IPS-15b (cell line): ENCODE results near the gene OTUD1.
"Not testable (repeated sequence)": the region's sequence is repeated elsewhere in the genome, so short reads cannot be mapped to it uniquely, and the experiment has no call there.

Experiments used
- H3K27me3 ChIP-seq: one replicate; pipeline ENCODE4 v1.6.1; 2013; ENCODE audit warnings: low read length; ENCODE audit not compliant: control insufficient read depth, insufficient read depth
- H3K36me3 ChIP-seq: one replicate; pipeline ENCODE4 v1.6.1; 2013; ENCODE audit warnings: low read length; ENCODE audit not compliant: control insufficient read depth, insufficient read depth
- H3K4me1 ChIP-seq: one replicate; pipeline ENCODE4 v1.6.1; 2013; ENCODE audit warnings: mild to moderate bottlenecking, low read length; ENCODE audit not compliant: control insufficient read depth, insufficient read depth
- H3K4me3 ChIP-seq: one replicate; pipeline ENCODE4 v1.5.1; 2013; ENCODE audit warnings: low read depth, low read length
- H3K9ac ChIP-seq: one replicate; pipeline ENCODE4 v1.6.1; 2013; ENCODE audit warnings: low read depth, mild to moderate bottlenecking, low read length
- H3K9me3 ChIP-seq: one replicate; pipeline ENCODE4 v1.6.1; 2013; ENCODE audit warnings: mild to moderate bottlenecking, low read length; ENCODE audit not compliant: control insufficient read depth, insufficient read depth

OTUD1 gene

GRCh38 chr10:23438547-23439451 lies at the start of gene OTUD1:
Gene OTUD1 (plus strand): TSS chr10:23439075. CDS start chr10:23439458, 383 bp downstream.
- H3K9me3 ChIP-seq, result no peaks in the 10 kb centered on the region
- no peaks in the 10 kb centered on the region for H3K36me3 ChIP-seq
- H3K27me3 ChIP-seq, result peaks cover 14% of the 10 kb centered on the region
- peak within 1 kb of the TSS; percentile 54 for H3K9ac ChIP-seq
- H3K4me3 ChIP-seq, result peak within 1 kb of the TSS; percentile 84
- no peaks in the 10 kb centered on the region for H3K4me1 ChIP-seq

- H3K27me3 ChIP-seq, H3K9me3 ChIP-seq, H3K36me3 ChIP-seq, H3K4me1 ChIP-seq, H3K9ac ChIP-seq, H3K4me3 ChIP-seq: not testable (repeated sequence)
These were observed 48.5 kb upstream of the OTUD1 start for GRCh38 chr10:23390408-23390807.

GRCh38 chr10:23390809-23391208 lies 48.1 kb upstream of the OTUD1 start:
- Histone ChIP-seq H3K9ac (no peak overlapping the region), H3K9me3 (no peaks in the 10 kb centered on the region), H3K4me1 (no peaks in the 10 kb centered on the region), H3K4me3 (no peak overlapping the region), H3K36me3 (no peaks in the 10 kb centered on the region), H3K27me3 (no peaks in the 10 kb centered on the region)

GRCh38 chr10:23391821-23392220 lies 47.1 kb upstream of the OTUD1 start:
- Histone ChIP-seq H3K9ac (no peak overlapping the region), H3K27me3 (no peaks in the 10 kb centered on the region), H3K9me3 (no peaks in the 10 kb centered on the region), H3K4me1 (no peaks in the 10 kb centered on the region), H3K36me3 (no peaks in the 10 kb centered on the region), H3K4me3 (no peak overlapping the region)

- Histone ChIP-seq H3K4me1 (no peaks in the 10 kb centered on the region), H3K36me3 (no peaks in the 10 kb centered on the region), H3K9me3 (no peaks in the 10 kb centered on the region), H3K27me3 (no peaks in the 10 kb centered on the region), H3K4me3 (no peak overlapping the region), H3K9ac (no peak overlapping the region)
These were observed 43.9 kb upstream of the OTUD1 start for GRCh38 chr10:23395017-23395416.

- Histone ChIP-seq H3K36me3 (no peaks in the 10 kb centered on the region), H3K4me1 (no peaks in the 10 kb centered on the region), H3K27me3 (no peaks in the 10 kb centered on the region), H3K9me3 (no peaks in the 10 kb centered on the region), H3K4me3 (no peak overlapping the region), H3K9ac (no peak overlapping the region)
These were observed 42.2 kb upstream of the OTUD1 start for GRCh38 chr10:23396695-23397094.

GRCh38 chr10:23399701-23400144 lies 39.2 kb upstream of the OTUD1 start:
- Histone ChIP-seq H3K9me3 (no peaks in the 10 kb centered on the region), H3K36me3 (no peaks in the 10 kb centered on the region), H3K4me3 (no peak overlapping the region), H3K9ac (no peak overlapping the region), H3K4me1 (no peaks in the 10 kb centered on the region), H3K27me3 (no peaks in the 10 kb centered on the region)

- H3K4me1 ChIP-seq, result no peaks in the 10 kb centered on the region
- H3K4me3 ChIP-seq, result no peak overlapping the region
- no peaks in the 10 kb centered on the region for H3K9me3 ChIP-seq
- H3K27me3 ChIP-seq, result no peaks in the 10 kb centered on the region
- no peaks in the 10 kb centered on the region for H3K36me3 ChIP-seq
- H3K9ac ChIP-seq, result no peak overlapping the region
These were observed 36.0 kb upstream of the OTUD1 start for GRCh38 chr10:23402856-23403255.

- Histone ChIP-seq H3K9me3 (no peaks in the 10 kb centered on the region), H3K4me3 (no peak overlapping the region), H3K9ac (no peak overlapping the region), H3K36me3 (no peaks in the 10 kb centered on the region), H3K27me3 (no peaks in the 10 kb centered on the region), H3K4me1 (no peaks in the 10 kb centered on the region)
These were observed 35.6 kb upstream of the OTUD1 start for GRCh38 chr10:23403278-23403677.

- Histone ChIP-seq H3K9ac (no peak overlapping the region), H3K36me3 (no peaks in the 10 kb centered on the region), H3K9me3 (no peaks in the 10 kb centered on the region), H3K4me1 (no peaks in the 10 kb centered on the region), H3K27me3 (no peaks in the 10 kb centered on the region), H3K4me3 (no peak overlapping the region)
These were observed 35.2 kb upstream of the OTUD1 start for GRCh38 chr10:23403719-23404118.

GRCh38 chr10:23404461-23404980 lies 34.4 kb upstream of the OTUD1 start:
- no peaks in the 10 kb centered on the region for H3K27me3 ChIP-seq
- H3K4me1 ChIP-seq, result no peaks in the 10 kb centered on the region
- H3K36me3 ChIP-seq, result no peaks in the 10 kb centered on the region
- no peak overlapping the region for H3K4me3 ChIP-seq
- no peak overlapping the region for H3K9ac ChIP-seq
- H3K9me3 ChIP-seq, result no peaks in the 10 kb centered on the region

- Histone ChIP-seq H3K27me3 (no peaks in the 10 kb centered on the region), H3K9me3 (no peaks in the 10 kb centered on the region), H3K36me3 (no peaks in the 10 kb centered on the region), H3K4me3 (no peak overlapping the region), H3K9ac (no peak overlapping the region), H3K4me1 (no peaks in the 10 kb centered on the region)
These were observed 33.3 kb upstream of the OTUD1 start for GRCh38 chr10:23405540-23405939.
